Stimulated activated naive CD4-positive, alpha-beta T cell treated with Interleukin-2 at 50 U/mL for 16 hours (primary cell): Measurements from ENCODE around the gene POLR3E.
"Not testable (repeated sequence)": the region's sequence is repeated elsewhere in the genome, so short reads cannot be mapped to it uniquely, and the experiment has no call there.

Experiments
- DNase-seq: peaks from one replicate; lab custom pipeline; 2025; lab: John Stamatoyannopoulos, UW

Gene POLR3E

GRCh38 chr16:22335668-22336246 lies 38.5 kb downstream of the POLR3E start:
- DNase-seq, result no peak

DNA sequence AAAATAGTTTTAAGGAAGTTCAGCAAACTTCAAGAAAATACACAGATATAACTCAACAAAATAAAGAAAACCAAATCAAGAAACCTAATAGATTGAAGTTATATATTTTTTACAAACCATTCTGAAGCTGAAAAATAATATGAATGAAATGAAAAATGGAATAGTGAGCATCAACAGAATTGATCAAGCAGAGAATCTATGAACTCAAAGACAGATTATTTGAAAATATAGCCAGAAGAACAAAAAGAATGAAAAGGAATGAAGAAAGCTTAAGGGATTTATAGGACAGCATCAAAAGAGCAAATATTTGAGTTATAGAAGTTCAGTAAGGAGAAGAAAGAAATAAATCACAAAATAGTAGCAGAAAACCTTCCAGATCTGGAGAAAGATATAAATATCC lies 39.4 kb downstream of the POLR3E start:
- DNase-seq, result no peak

DNA sequence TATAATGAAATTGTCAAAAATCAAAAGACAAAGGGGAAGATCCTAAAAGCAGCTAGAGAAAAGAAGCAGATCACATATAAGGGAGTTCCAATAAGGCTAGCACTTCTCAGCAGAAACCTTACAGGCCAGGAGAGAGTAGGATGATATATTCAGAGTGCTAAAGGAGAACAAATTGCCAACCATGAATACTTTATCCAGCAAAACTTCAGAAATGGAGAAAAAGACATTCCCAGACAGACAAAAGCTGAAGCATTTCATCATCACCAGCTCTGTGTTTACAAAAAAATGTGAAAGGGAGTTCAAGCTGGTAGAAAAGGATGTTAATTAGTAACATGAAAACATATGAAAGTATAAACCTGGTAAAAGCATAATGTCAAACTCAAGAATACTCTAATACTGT lies 39.8 kb downstream of the POLR3E start:
- no peak for DNase-seq

- no peak for DNase-seq
Observed at GRCh38 chr16:22337849-22338635, 40.8 kb downstream of the POLR3E start.

DNA sequence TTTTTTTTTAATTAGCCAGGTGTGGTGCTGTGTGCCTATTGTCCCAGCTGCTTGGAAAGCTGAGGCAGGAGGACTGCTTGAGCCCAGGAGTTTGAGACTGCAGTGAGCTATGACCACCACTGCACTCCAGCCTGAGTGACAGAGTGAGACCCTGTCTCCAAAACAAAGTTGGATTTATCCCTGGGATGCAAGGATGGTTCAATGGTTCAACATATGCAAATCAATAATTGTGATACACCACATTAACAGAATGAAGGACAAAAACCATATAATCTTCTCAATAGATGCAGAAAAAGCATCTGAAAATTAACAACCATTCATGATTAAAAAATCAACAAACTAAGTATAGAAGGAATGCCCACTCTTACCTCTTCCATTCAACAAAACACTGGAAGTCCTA lies 43.7 kb downstream of the POLR3E start:
- DNase-seq, result no peak

GRCh38 chr16:22342082-22342481 lies 44.9 kb downstream of the POLR3E start:
- no peak for DNase-seq

DNA sequence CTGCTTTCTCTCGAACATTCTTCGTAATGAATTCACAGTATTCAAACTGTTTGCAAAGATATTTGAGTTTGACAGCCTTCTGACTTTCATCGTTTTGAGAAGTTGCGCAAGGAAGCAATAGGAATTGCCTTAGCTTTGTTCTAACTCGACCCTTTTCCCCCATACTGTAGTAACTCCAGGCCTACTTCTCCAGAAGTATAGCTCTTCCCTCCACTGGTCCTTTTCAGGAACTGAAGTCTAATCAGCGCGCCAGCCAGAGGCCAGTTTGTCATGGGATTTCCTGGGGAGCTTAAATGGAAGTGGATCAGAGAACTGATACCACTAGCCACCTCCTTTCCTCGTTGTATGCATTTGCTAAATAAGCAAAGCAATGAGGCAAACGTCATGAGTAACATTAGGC lies 49.3 kb downstream of the POLR3E start:
- DNase-seq, result no peak

- no peak for DNase-seq
Observed at GRCh38 chr16:22347100-22347820, 50.1 kb downstream of the POLR3E start.

DNA sequence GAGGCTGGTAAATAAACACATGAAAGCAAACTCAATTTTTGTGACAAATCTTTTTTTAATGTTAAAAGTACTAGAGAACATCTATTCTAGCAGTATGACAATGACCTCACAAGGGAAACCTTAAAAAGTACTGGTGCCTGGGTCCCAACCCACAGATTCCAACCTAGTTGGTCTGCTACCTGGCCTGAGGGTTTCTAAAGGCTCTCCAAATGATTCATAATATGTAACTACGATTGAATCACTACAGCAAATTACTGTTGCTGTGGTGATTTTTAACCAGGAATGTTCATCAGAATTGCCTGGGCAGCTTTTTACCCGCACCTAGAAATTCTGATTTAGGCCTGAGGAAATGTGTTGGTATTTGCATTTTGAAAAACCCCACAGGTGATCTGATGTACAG lies 51.1 kb downstream of the POLR3E start:
- no peak for DNase-seq

- not testable (repeated sequence) for DNase-seq
Observed at GRCh38 chr16:22351017-22351416, 53.8 kb downstream of the POLR3E start.

GRCh38 chr16:22352140-22352539 lies 54.9 kb downstream of the POLR3E start:
- DNase-seq, result no peak

- DNase-seq, result no peak
Observed at GRCh38 chr16:22352723-22353122, 55.5 kb downstream of the POLR3E start.

DNA sequence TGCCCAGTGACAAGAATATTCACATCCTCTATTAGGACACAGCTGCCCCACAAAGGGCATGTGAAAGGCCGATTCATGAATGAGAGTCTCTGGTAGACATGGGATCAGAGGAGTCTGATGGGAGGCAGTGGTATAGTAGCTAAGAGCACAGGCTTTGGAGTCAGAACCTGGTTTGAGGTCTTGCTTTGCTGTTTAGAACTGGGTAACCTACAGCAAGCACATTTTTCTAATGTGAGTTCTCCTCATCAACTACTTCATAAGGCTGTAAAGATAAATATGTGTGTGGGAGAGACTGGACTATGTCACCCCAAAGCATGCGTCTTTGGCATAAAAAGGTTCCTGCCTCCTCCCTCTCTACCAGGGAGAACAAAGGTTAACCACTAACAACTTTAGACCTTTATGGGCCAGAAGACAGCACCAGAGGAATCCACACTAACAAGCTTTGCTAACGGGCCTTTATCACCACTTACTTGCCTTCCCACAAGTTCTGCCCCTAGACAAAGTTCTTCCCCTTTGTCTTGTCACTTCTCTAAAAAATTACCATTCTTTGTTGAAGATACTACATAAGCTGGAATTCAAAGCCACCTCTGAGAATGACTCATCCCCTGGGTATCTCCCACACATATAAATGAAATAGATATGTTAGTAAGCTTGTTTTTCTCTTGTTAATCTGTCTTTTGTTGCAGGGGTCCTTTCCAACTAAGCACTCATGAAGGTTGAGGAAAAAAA lies 56.1 kb downstream of the POLR3E start:
- DNase-seq, result no peak

DNA sequence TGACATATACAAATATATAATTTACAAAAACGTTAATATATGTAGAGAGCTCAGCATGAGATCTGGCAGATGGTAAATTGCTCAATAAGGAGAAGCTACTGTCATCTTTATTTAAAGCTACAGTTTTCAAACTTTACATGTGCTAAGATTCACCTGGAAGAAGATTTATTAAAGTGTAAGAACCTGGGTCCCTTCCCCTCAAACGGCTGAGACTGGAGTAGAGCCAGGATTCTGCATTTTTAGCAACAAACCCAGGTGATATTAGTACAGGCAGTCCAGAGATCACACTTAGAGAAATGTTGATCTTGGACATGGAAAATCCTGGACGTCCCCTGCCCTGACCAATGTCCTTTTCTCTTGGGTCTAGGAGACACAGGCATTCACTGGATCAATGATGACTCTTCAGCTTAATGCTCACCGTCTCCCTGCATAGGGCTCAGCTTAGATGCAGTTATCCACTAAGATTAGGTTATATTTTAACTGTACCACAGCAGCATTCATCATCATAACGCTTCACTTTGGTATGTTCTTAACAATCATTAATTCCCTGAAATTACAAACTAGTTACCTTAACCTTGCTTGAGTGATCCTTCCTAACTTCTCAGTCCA lies 56.8 kb downstream of the POLR3E start:
- no peak for DNase-seq

- DNase-seq, result no peak
Observed at GRCh38 chr16:22355487-22355908, 58.3 kb downstream of the POLR3E start.

DNA sequence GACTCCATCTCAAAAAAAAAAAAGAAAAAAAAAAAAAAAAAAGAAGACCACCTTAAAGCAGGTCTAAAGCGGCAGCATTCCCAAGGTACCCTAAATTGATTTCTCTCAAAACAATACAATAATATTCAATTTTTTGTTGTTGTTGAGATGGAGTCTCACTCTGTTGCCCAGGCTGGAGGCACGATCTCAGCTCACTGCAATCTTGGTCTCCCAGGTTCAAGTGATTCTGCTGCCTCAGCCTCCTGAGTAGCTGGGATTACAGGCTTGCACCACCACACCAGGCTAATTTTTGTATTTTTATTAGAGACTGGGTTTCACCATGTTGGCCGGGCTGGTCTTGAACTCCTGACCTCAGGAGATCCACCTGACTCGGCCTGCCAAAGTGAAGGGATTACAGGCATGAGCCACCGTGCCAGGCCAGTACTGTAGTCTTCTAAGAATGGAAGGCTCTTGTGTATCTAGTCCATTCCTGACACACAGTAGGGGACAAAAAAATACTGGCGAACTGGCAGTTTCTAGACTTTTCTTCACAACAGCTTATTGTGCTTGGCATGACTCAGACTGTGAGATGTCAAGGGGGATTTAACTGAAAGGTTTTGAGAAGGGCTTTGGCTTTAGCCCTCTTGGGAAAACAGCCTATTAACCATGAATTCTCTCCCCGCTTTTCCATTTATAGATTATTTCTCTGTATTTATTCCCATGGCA lies 59.9 kb downstream of the POLR3E start:
- no peak for DNase-seq

- no peak for DNase-seq
Observed at GRCh38 chr16:22357635-22357971, 60.4 kb downstream of the POLR3E start.

DNA sequence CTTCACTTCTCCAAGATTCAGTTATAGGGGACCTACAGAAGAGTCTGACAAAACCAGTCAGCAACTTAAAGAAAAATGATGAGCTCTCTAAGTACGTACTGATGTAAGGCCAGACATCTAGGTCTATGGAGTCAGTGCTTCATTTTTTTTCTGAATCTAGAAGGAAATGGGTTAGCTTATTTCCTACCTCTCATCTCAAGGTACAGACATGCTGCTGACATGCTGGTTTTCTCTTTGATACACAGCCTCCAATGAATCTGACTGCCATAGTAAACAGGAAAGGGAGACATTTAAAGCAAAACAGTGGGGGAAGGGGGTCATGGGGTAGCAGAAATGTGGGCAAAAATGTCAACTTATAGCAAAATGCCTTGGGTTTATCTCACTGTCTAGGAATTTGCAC lies 60.8 kb downstream of the POLR3E start:
- no peak for DNase-seq

GRCh38 chr16:22359679-22360078 lies 62.5 kb downstream of the POLR3E start:
- no peak for DNase-seq

GRCh38 chr16:22360963-22361659 lies 63.9 kb downstream of the POLR3E start:
- no peak for DNase-seq

GRCh38 chr16:22364241-22364640 lies 67.0 kb downstream of the POLR3E start:
- DNase-seq, result no peak
